Spleen (tissue), 11 donors: ENCODE data around the gene POU6F2. TPM values are rescaled to one million over a fixed set of nuclear protein-coding genes. Genes with fewer than 3 reads are reported as not detected.

Source experiments
- DNase-seq: peaks from one replicate; pipeline ENCODE4 v3.0.0-alpha.2; 2020
- H3K27ac ChIP-seq, 8 donors: fragments of 200-600 bp; sonication (generic) in 7 of 8; 1 replicate in 4 of 8; 2 replicates in 4 of 8; pipeline versions ENCODE4 v1.5.0 to v1.8.0; 2016 to 2021; ENCODE audit warnings: inconsistent platforms in 4 of 8, mild to moderate bottlenecking in 4 of 8, moderate library complexity in 1 of 8
- H3K27me3 ChIP-seq, 7 donors: fragments of 200-600 bp; sonication (generic) in 6 of 7; replicated peaks in 1 of 7; 1 replicate in 4 of 7; 2 replicates in 3 of 7; pipeline versions ENCODE4 v1.5.0 to v1.8.0; 2016 to 2021; ENCODE audit warnings: inconsistent platforms in 3 of 7, mild to moderate bottlenecking in 1 of 7
- H3K36me3 ChIP-seq, 6 donors: fragments of 200-600 bp; sonication (generic) in 5 of 6; 1 replicate in 4 of 6; 2 replicates in 2 of 6; pipeline versions ENCODE4 v1.5.0 to v1.8.0; 2016 to 2021; ENCODE audit warnings: inconsistent platforms in 2 of 6
- H3K4me1 ChIP-seq, 6 donors: fragments of 200-600 bp; sonication (generic) in 5 of 6; 1 replicate in 3 of 6; 2 replicates in 3 of 6; pipeline versions ENCODE4 v1.5.0 to v1.8.0; 2016 to 2021; ENCODE audit warnings: inconsistent platforms in 3 of 6
- H3K4me3 ChIP-seq, 8 donors: fragments of 200-600 bp; sonication (generic) in 7 of 8; 1 replicate in 4 of 8; 2 replicates in 4 of 8; pipeline versions ENCODE4 v1.5.0 to v1.8.0; 2016 to 2021; ENCODE audit warnings: inconsistent platforms in 4 of 8, mild to moderate bottlenecking in 4 of 8, moderate library complexity in 2 of 8
- H3K9me3 ChIP-seq, 8 donors: fragments of 200-600 bp; sonication (generic) in 7 of 8; 1 replicate in 4 of 8; 2 replicates in 4 of 8; pipeline versions ENCODE4 v1.5.0 to v1.8.0; 2016 to 2021; ENCODE audit warnings: inconsistent platforms in 4 of 8
- POLR2A ChIP-seq, 3 donors: fragments of 450-650 bp; IDR thresholded peaks; one replicate each; pipeline ENCODE4 v1.5.1; 2017; ENCODE audit warnings: antibody characterized with exemption in 3 of 3, mild to moderate bottlenecking in 1 of 3
- POLR2AphosphoS5 ChIP-seq, 3 donors: sonication (generic); formaldehyde crosslinking; IDR thresholded peaks; one replicate each; pipeline ENCODE4 v1.5.1; 2017; ENCODE audit warnings: antibody characterized with exemption in 3 of 3
- WGBS, 5 donors: extraction: QIAGEN DNeasy Blood & Tissue Kit in 3 of 5; methylation state at CpG; one replicate each; pipeline versions ENCODE4 v1.1.5 to v1.1.7; 2013 to 2018; 5-methylcytosine and 5-hydroxymethylcytosine counted together
- intact Hi-C: fragments of 100-400 bp; cut with DNase I; formaldehyde crosslinking; loops from one replicate; pipeline ENCODE4 v1.15.0; 2023; ENCODE audit warnings: low total_unique reads
- polyA plus RNA-seq, 3 donors: library from polyadenylated mRNA; stranded (reverse); fragments of 200-250 nt; gene quantifications; one replicate each; pipeline ENCODE4 v1.2.1, GENCODE V29; 2013
- total RNA-seq, 7 donors: library from RNA; depleted of rRNA in 3 of 7; stranded (reverse); fragments of >200 nt in 3 of 7; fragmentation: NEBNext Ultra II Directional in 4 of 7; extraction: Animal tissue kit (Norgen Biotek cat#: 25700) in 4 of 7; gene quantifications; one replicate each; pipeline versions ENCODE4 v1.1.0 to v1.2.1, GENCODE V29; 2016 to 2021
- TF ChIP-seq, protein P1 (sequence below), 11 experiments: fragments of 200-600 bp in 7 of 11; fragments of 450-650 bp in 4 of 11; sonication (generic) in 4 of 11; IDR thresholded peaks in 8 of 11; conservative IDR thresholded peaks in 3 of 11; 1 replicate in 7 of 11; 2 replicates in 4 of 11; pipeline versions ENCODE4 v1.4.0 to v1.8.0; 2016 to 2021; ENCODE audit warnings: antibody characterized with exemption in 11 of 11, inconsistent platforms in 4 of 11, mild to moderate bottlenecking in 1 of 11
- donor health status: healthy with polysubstance abuse.
- donor health status: DM: no; HTN: no; CAD: no; lungs with moderate emphysema.
- donor health status: DM: no; HTN: no; CAD: no.
- donor health status: Bipolar disorder and iron deficiency.
- donor health status: healthy.
- donor health status: DM: no; HTN: no; CAD: no.
- donor health status: DM: yes; HTN: yes; CAD: no.

The POU6F2 gene
- total and polyA plus RNA-seq, 10 donors: 0.04 to 0.54 (median 0.23) TPM; not detected in 7

DNA sequence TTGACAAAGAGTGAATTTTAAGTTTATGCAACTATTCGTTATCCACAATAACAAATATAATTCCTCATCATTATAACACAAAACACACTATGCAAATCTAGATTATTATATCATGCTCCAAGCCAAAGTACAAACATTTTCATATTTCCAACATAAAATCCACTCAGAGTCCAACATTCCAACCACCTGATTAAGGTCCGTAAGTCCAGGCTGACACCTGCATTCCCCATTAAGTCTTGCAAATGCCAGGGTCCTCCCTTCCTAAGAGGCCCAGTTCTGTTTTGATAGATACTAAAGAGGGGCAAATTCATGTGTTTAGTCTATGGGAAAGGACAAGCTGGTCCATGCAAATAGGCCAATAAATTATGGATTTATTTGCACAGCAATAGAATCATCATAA is 206.1 kb downstream of the POU6F2 start:
- Histone ChIP-seq H3K9me3 (no peaks in the 10 kb centered on the region), H3K27ac (no peak overlapping the region), H3K4me3 (no peak overlapping the region), H3K4me1 (no peaks in the 10 kb centered on the region), H3K36me3 (no peaks in the 10 kb centered on the region), H3K27me3 (no peaks in the 10 kb centered on the region)
- intact Hi-C loops: no loop called here
- DNase-seq: no peak
- no peak for TF ChIP-seq POLR2A (IDR thresholded peaks at IDR 0.05)
- TF ChIP-seq, protein P1, sequence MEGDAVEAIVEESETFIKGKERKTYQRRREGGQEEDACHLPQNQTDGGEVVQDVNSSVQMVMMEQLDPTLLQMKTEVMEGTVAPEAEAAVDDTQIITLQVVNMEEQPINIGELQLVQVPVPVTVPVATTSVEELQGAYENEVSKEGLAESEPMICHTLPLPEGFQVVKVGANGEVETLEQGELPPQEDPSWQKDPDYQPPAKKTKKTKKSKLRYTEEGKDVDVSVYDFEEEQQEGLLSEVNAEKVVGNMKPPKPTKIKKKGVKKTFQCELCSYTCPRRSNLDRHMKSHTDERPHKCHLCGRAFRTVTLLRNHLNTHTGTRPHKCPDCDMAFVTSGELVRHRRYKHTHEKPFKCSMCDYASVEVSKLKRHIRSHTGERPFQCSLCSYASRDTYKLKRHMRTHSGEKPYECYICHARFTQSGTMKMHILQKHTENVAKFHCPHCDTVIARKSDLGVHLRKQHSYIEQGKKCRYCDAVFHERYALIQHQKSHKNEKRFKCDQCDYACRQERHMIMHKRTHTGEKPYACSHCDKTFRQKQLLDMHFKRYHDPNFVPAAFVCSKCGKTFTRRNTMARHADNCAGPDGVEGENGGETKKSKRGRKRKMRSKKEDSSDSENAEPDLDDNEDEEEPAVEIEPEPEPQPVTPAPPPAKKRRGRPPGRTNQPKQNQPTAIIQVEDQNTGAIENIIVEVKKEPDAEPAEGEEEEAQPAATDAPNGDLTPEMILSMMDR (IDR thresholded peaks at IDR 0.05 in 8 of 11, conservative IDR thresholded peaks at IDR 0.05 in 3 of 11): no peak
- 92 to 96% (median 94%) methylated on average over 2 of the region's 2 CpGs for WGBS, 5 donors

DNA sequence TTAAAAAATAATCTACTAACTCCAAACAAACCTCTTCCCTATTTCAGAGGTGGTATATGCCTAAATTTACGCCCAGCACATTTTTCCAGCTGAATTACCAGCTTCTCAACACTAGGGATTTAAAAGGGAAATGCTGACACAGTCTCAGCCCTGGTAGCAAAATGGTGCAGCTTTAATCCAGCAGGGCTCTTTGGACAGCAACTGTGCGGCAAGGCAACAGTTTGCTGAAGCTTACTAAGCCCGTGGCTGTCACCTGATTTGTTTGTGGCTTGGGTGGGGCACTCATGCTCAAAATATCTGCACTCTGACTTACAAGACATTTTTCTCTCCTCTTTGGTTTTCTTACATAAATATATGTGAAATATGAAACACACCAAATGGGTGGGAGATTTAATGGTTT is 206.7 kb downstream of the POU6F2 start:
- Histone ChIP-seq H3K36me3 (no peaks in the 10 kb centered on the region), H3K4me3 (no peak overlapping the region), H3K4me1 (no peaks in the 10 kb centered on the region), H3K9me3 (no peaks in the 10 kb centered on the region), H3K27ac (no peak overlapping the region), H3K27me3 (no peaks in the 10 kb centered on the region)
- no peak for TF ChIP-seq POLR2AphosphoS5 (IDR thresholded peaks at IDR 0.05)
- no peak for TF ChIP-seq POLR2A (IDR thresholded peaks at IDR 0.05)
- TF ChIP-seq, protein P1 (IDR thresholded peaks at IDR 0.05 in 8 of 11, conservative IDR thresholded peaks at IDR 0.05 in 3 of 11): no peak
- intact Hi-C loops: no loop called here
- 56 to 72% (median 68%) methylated on average over 3 of the region's 3 CpGs for WGBS, 5 donors
- DNase-seq: no peak

DNA sequence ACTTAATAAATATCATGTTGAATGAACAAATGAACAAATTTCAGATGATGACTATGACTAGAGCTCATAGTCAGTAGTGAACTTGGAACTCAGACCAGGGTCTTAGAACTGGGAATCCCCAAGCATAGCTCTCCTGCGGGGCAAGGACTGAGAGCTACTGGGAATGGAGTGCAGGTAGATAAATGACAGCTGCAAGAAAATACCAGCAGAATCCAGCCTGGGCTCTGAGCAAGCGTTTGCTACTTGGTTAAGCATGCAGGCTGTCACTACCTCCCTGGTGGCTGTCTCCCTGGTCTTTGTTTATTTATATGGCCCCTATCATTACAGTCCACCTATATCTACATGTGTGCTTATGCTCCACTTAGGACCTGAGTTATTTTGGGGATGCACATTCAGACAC is 208.4 kb downstream of the POU6F2 start:
- peaks cover 0 to 4% (median 0%) of the 10 kb centered on the region in 7 donors for H3K27me3 ChIP-seq
- H3K4me3 ChIP-seq: no peak overlapping the region
- no peaks in the 10 kb centered on the region for H3K9me3 ChIP-seq
- WGBS, 5 donors: 72 to 94% (median 83%) methylated on average over 2 of the region's 2 CpGs
- no peaks in the 10 kb centered on the region for H3K36me3 ChIP-seq
- H3K4me1 ChIP-seq: no peaks in the 10 kb centered on the region
- TF ChIP-seq, protein P1 (IDR thresholded peaks at IDR 0.05 in 8 of 11, conservative IDR thresholded peaks at IDR 0.05 in 3 of 11): no peak
- TF ChIP-seq POLR2A (IDR thresholded peaks at IDR 0.05): no peak
- no peak for TF ChIP-seq POLR2AphosphoS5 (IDR thresholded peaks at IDR 0.05)
- DNase-seq: no peak
- no peak overlapping the region for H3K27ac ChIP-seq
- intact Hi-C loops: no loop called here

DNA sequence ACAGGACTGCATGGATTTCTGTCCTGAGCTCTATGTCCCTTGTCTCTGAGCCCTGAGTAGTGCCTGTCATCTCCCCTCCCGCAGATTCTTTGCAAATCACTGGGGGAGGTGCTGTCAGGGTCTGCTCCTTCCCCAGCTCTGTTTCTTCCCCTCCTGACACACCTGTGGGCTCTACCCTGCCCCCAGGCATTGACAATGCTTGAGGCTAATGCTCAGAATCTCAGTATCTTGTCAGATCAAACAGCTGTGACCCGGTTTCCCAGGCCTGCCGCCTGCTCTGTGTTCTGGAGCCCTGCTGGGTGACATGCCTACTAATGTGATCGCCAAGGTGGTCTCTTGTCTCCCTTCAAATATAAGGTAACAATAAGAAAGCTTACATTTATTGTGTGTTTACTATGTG is 209.0 kb downstream of the POU6F2 start:
- Histone ChIP-seq H3K9me3 (no peaks in the 10 kb centered on the region), H3K27ac (no peak overlapping the region), H3K4me3 (no peak overlapping the region), H3K4me1 (no peaks in the 10 kb centered on the region), H3K36me3 (no peaks in the 10 kb centered on the region), H3K27me3 (peaks cover 0 to 4% (median 0%) of the 10 kb centered on the region in 7 donors)
- 69 to 81% (median 74%) methylated on average over 4 of the region's 4 CpGs for WGBS, 5 donors
- no peak for DNase-seq
- TF ChIP-seq POLR2A (IDR thresholded peaks at IDR 0.05): no peak
- no peak for TF ChIP-seq POLR2AphosphoS5 (IDR thresholded peaks at IDR 0.05)
- TF ChIP-seq, protein P1 (IDR thresholded peaks at IDR 0.05 in 8 of 11, conservative IDR thresholded peaks at IDR 0.05 in 3 of 11): no peak
- intact Hi-C loops: no loop called here
